GM21529 (cell line): ENCODE results near the gene SUPT5H.
A peak's percentile ranks its signal among the peaks of the same experiment; 100 is the strongest.

Experiments
- ATAC-seq: cut with Tn5 transposase; IDR thresholded peaks from one replicate; pipeline ENCODE4 v1.9.1; 2021; ENCODE audit not compliant: unreplicated experiment

The SUPT5H gene

DNA sequence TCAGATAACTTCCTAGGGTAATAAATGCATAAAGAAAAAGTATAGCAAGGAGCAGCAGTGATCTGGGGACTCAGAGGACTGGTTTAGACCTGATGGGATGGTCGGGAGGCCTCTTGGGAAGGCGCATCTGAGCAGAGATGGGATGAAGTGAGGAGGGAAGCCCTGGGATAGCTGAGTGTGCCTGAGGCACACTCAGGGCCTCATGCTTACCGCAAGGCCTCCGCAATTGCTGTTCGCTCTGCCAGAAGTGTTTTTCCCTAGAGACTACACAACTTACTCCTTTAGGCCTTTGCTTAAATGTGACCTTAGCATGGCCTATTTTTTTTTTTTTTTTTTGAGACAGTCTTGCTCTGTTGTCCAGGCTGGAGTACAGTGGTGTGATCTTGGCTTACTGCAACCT is 49.3 kb downstream of the SUPT5H start:
- no peak for ATAC-seq

DNA sequence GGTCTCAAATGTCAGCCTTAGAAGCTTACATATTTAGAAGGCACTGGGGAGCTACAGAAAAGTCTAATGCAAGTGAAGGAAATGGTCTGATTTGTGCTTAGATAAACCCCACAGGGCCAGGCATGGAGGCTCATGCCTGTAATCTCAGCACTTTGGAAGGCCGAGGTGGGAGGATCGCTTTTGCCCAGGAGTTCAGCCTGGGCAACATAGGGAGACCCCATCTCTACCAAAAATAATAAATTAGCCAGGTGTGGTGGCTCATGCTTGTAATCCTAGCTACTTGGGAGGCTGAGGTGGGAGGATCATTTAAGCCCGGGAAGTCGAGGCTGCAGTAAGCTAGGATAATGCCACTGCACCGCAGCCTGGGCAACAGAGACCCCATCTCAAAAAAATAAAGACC is 50.7 kb downstream of the SUPT5H start:
- ATAC-seq = no peak

DNA sequence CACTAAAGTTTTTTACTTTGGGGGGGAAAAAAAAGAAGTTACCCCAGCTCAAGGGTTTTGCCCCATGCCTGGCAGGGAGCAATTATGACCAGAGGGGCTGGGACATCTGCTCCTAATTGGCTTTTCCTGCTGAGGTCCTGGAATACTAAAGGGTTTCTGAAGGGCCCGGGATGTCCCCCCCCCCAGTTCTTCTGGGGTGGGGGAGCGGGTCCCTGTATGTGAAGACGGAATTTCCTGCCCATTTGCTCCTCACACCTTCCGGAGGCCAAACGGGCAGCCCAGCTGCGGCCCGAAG is 52.3 kb downstream of the SUPT5H start:
- ATAC-seq = no peak

DNA sequence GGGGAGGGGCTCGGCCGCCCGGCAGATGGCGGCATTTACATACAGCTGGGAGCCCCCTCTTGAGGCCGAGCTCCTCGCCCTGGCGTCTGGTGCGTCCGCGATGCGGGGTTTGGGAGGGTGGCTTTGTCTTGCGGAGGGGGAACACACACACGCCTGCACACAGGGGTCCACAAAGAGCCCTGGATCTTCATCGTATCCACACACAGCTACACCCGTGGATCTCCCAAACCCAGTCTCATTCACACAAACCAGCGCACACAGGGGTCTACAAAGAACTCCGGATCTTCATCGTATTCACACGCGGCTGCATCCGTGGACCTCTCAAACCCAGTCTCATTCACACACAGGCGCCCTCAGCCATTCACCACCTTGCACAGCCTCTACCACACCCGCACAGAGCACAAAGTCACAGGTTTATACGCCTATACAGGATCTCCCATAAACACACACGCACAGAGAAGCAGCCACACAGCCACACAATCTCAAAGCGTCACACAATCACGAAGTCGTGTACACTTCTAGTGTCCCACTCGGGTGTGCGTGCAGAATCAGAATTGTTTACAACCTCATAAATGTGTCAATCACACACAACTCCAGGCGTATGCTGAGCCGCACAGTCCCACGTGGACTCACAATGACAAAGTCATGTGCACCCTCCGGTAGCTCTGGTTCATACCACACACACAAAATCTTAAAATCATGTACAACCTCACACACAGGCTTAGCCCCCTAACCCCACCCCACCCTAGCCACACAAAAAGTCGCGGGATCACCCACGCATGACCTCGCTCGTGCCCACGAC is 52.8 kb downstream of the SUPT5H start:
- no peak for ATAC-seq

DNA sequence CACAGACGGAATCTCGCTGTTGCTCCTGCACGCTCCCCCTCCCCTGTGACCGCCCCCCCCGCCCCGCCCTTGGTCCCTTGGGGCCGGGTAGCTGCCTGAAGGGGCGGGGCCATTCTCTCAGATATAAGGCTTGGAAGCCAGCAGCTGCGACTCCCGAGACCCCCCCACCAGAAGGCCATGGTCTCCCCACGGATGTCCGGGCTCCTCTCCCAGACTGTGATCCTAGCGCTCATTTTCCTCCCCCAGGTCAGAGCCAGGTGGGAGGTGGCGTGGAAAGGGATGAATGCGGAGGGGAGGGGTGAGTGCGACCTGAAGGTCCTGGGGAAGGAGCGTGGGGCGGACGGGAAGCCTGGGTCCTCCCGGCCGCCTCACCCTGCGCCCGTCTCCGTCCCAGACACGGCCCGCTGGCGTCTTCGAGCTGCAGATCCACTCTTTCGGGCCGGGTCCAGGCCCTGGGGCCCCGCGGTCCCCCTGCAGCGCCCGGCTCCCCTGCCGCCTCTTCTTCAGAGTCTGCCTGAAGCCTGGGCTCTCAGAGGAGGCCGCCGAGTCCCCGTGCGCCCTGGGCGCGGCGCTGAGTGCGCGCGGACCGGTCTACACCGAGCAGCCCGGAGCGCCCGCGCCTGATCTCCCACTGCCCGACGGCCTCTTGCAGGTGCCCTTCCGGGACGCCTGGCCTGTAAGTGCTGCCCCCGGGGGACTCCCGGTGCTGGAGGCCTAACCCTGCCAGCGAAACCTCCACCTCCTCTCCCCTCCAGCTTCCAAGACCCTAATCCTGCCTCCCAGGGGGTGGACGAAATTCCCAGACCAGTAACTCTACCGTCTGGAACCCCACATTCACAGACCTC is 53.6 kb downstream of the SUPT5H start, which contains the start of gene DLL3:
Gene DLL3, plus strand, starts transcription at position 150 of the 845 bp plus-strand sequence. Its CDS starts 28 bp downstream, at position 178.
- ATAC-seq = no peak

DNA sequence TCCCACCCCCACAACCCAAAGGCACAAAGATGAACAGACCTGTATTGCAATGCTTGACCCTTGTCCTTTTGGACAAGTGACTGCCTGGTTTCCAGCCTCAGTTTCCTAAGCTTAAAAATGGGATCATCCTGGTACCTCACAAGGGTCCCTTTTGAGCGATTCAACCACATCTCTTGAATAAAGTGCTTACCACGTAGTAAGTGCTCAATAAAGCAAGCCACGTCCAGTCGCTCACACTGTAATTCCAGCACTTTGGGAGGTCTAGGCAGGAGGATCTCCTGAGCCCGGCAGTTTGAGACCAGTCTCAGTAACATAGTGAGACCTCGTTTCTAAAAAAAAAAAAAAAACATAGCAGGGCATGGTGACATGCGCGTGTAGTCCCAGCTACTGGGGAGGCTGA is 54.5 kb downstream of the SUPT5H start:
- ATAC-seq = no peak

DNA sequence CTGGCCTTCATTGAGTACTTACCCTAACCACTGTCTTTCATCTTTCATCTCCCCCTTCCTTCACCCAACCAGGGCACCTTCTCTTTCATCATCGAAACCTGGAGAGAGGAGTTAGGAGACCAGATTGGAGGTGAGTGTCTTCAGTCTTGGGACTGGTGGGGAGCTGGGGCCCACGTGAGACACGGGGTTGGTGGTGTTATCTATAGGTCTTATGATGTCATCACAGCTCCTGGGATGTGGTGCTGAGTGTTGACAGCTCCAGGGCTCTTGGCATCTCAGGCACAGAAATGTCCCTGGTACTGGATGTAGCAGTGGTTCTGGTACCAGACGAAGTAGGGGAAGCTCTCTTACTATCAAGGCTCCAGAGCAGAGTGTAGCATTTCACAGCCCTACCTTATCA is 55.2 kb downstream of the SUPT5H start:
- ATAC-seq = no peak

DNA sequence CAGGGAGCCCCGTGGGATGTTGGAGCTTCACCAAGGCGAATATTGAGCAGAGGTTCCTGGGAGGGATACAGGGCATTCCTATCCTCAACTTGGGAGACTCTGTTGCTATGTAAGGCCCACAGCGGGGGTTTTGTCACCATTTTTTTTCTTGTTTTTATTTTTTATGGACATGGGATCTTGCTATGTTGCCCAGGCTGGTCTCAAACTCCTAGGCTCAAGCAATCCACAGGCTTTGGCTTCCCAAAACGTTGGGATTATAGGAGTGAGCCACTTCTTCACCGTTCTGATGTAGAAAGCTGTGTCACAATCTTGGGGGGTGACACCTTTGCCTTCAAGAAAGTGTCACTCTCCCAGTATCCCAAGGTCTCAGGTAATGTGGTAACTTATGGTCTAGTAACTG is 56.0 kb downstream of the SUPT5H start:
- no peak for ATAC-seq

DNA sequence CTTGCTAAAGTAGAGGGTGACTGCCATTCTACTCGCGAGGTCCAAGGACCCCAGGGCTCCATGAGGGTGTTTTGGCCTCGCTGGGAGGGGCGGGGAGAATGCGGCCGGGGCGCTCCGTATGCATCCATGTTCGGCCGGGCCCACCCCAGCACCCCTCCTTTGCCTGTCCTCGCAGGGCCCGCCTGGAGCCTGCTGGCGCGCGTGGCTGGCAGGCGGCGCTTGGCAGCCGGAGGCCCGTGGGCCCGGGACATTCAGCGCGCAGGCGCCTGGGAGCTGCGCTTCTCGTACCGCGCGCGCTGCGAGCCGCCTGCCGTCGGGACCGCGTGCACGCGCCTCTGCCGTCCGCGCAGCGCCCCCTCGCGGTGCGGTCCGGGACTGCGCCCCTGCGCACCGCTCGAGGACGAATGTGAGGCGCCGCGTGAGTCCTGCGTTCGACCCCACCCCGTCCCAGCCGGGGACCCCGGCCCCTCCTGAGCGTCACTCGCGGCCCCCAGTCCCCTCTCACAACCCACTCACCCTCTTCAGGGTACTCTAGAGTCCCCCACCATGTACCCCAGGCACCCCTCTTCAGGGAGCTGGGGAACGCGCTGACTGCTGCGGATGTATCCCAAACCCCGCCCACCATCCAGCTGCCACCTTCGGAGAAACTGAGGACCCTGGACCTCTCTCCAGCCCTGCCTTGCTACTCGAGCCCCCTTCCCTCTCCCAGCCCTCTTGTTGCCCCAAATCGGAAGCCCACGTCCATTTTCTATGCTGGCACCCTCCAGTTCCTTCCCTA is 57.4 kb downstream of the SUPT5H start:
- no peak for ATAC-seq

DNA sequence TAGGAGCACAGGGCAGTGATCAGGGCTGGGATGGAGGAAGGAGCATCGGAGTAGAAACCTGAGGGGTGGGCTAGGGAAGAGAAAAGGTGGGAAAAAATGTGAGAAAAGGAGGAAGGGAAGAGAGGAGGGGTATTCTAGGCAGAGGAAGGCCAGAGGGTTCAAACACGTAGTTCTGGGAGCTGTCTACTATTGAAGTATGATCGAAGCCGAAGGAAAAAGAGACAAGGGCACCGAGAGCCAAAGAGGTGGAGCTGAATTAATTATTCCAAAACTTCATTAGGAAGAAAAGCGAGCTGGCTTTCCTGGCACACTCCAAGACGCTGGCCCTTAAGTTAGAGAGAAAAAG is 61.2 kb downstream of the SUPT5H start:
- ATAC-seq = no peak

DNA sequence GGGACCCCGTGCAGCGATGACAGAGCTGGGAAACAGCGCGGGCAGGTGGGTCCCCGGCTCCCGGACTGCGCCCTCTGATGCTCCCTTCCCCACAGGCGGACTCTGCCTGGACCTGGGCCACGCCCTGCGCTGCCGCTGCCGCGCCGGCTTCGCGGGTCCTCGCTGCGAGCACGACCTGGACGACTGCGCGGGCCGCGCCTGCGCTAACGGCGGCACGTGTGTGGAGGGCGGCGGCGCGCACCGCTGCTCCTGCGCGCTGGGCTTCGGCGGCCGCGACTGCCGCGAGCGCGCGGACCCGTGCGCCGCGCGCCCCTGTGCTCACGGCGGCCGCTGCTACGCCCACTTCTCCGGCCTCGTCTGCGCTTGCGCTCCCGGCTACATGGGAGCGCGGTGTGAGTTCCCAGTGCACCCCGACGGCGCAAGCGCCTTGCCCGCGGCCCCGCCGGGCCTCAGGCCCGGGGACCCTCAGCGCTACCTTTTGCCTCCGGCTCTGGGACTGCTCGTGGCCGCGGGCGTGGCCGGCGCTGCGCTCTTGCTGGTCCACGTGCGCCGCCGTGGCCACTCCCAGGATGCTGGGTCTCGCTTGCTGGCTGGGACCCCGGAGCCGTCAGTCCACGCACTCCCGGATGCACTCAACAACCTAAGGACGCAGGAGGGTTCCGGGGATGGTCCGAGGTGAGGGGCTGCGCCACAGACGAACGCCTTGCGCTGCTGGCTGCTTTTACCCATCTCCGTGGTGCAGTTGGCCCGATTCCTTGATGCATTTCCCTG is 61.7 kb downstream of the SUPT5H start:
- peak; percentile 48 for ATAC-seq

DNA sequence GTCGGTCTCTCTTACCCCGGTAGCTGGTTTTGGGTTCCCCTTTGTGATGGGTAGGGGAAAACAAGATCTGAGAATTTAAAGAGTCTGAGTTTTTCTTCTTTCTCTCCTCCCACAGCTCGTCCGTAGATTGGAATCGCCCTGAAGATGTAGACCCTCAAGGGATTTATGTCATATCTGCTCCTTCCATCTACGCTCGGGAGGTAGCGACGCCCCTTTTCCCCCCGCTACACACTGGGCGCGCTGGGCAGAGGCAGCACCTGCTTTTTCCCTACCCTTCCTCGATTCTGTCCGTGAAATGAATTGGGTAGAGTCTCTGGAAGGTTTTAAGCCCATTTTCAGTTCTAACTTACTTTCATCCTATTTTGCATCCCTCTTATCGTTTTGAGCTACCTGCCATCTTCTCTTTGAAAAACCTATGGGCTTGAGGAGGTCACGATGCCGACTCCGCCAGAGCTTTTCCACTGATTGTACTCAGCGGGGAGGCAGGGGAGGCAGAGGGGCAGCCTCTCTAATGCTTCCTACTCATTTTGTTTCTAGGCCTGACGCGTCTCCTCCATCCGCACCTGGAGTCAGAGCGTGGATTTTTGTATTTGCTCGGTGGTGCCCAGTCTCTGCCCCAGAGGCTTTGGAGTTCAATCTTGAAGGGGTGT is 62.5 kb downstream of the SUPT5H start:
- no peak for ATAC-seq

DNA sequence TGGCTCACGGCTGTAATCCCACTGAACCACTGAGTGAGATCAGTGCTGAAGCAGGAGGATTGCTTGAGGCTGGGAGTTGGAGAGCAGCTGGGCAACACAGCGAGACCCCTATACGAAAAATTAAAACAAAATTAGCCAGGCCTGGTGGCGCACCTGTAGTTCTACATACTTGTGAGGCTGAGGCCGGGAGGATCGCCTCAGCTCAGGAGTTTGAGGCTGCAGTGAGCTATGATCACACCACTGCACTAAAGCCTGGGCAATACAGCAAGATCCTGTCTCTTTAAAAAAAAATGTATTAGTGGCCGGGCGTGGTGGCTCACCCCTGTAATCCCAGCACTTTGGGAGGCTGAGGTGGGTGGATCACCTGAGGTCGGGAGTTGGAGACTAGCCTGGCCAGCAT is 63.2 kb downstream of the SUPT5H start:
- no peak for ATAC-seq

DNA sequence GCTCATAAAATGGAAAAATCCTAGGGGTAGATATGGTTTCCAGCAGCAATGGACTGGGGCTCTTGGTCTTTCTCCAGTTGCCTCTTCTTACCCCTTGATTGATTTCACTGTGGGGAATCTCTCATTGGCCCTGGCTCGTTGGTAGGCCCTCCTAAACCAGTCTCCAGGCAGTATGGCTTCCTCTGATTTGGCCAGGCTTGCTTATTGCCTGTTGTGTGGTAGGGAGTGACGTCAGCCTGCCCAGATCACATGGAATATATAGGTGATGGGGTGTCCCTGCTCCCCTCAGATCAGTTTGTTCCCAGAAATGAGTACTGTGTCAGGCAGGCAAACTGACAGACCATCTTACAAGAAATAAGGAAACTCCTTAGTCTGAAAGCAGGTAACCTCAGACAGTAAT is 63.9 kb downstream of the SUPT5H start:
- no peak for ATAC-seq

DNA sequence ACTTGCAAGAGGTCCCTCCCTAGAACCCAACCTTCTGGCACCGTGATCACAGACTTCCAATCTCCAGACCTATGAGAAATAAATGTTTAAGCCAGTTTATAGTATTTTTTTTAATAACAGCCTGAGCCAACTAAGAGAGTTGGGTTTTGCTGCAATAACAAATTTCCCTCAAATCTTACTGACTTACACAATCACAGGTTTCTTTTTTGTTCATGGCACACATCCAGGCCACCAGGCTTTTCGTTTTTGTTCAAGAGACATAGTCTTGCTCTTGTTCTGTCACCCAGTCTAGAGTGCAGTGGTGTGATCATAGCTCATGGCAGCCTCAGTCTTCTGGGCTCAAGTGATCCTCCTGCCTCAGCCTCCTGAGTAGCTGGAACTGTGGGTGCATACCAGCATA is 67.6 kb downstream of the SUPT5H start:
- ATAC-seq = no peak

DNA sequence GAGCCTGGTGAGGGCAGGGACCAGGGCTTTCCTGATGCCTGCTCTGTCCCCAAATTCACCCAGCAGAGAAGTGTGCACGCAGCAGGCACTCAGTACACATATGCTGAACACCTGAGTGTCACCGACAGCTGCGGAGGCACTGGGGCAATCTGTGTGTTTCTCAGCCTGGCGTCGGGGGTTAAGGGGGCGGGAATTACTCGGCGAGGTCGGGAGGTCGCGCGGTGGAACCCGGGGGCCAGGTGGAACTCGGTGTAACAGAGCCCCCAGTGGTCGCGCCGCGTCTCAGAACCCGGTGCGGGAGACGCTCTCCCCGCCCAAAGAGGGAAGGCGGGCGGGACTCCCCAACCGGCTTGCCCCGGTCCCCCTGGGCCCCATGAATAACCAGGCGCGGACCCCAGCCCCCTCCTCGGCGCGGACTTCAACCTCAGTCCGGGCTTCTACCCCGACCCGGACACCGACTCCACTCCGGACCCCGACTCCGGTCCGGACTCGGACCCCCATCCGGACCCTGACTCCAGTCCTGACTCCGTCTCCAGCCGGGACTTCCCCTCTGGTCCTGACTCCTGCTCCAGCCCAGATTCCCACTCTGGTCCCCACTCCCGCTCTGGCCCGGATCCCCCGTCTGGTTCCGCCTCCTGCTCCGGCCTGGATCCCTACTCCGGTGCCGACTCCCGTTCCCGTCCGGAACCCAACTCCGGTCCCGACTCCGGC is 69.6 kb downstream of the SUPT5H start, which contains the start of gene SELENOV:
Gene SELENOV, plus strand, starts transcription at position 300 of the 711 bp plus-strand sequence. Its CDS starts 74 bp downstream, at position 374.
- ATAC-seq = no peak

DNA sequence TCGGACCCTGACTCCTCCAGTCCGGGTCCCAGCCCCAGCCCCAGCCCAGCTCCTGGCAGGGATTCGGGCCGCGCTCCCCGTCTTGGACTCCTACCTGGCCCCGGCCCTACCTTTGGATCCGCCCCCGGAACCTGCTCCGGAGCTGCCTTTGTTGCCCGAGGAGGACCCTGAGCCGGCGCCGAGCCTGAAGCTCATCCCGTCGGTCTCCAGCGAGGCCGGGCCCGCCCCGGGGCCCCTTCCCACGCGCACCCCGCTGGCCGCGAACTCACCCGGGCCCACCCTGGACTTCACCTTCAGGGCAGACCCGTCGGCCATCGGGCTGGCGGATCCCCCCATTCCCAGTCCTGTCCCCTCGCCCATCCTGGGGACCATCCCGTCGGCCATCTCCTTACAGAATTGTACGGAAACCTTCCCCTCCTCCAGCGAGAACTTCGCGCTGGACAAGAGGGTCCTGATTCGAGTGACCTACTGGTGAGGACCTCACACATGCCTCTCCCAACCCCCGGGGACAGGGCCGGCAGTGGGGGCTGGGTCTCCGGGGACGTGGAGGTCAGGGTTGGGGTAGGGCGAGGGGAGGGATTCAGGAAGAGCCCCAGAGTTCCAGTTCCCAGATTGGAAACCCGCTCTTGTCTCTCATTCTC is 70.3 kb downstream of the SUPT5H start:
- ATAC-seq = no peak

DNA sequence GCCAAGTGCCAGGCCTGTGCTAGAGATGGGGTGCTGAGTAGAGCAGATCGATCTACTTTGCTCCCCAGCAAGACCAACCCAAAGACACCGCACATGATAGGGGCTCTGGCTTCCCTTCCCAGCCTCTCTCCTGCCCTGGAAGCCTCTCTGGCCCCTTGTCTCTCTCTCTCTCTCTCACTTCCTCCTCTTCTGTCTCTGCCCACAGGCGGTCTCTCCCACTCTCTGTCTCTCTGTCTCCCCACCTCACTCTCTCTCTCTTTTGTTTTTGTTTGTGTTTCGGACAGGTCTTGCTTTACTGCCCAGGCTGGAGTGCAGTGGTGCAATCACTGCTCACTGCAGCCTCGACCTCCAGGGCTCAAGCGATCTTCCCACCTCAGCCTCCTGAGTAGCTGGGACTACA is 70.9 kb downstream of the SUPT5H start:
- ATAC-seq = no peak

DNA sequence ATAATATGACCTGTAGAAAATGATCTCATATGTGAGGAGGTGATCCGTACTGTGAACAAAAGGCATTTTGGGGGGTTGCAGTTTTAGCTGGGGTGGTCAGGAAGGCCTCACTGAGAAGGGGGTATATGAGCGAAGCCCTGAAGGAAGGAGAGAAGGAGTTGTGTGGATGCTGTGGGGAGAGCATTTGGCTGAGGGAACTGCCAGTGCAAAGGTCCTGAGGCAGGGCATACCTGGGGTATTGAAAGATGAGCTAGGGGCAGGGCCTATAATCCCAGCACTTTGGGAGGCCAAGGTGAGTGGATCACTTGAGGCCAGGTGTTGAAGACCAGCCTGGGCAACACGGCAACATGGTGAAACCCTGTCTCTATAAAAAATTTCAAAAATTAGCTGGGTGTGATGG is 72.0 kb downstream of the SUPT5H start:
- ATAC-seq = no peak
